Spleen (tissue), 11 donors: ENCODE data around the gene DPYSL4. TPM values are rescaled to one million over a fixed set of nuclear protein-coding genes. Genes with fewer than 3 reads are reported as not detected.

ENCODE experiments used
- DNase-seq: peaks from one replicate; pipeline ENCODE4 v3.0.0-alpha.2; 2020
- H3K27ac ChIP-seq, 8 donors: fragments of 200-600 bp; sonication (generic) in 7 of 8; 1 replicate in 4 of 8; 2 replicates in 4 of 8; pipeline versions ENCODE4 v1.5.0 to v1.8.0; 2016 to 2021; ENCODE audit warnings: inconsistent platforms in 4 of 8, mild to moderate bottlenecking in 4 of 8, moderate library complexity in 1 of 8
- H3K27me3 ChIP-seq, 7 donors: fragments of 200-600 bp; sonication (generic) in 6 of 7; replicated peaks in 1 of 7; 1 replicate in 4 of 7; 2 replicates in 3 of 7; pipeline versions ENCODE4 v1.5.0 to v1.8.0; 2016 to 2021; ENCODE audit warnings: inconsistent platforms in 3 of 7, mild to moderate bottlenecking in 1 of 7
- H3K36me3 ChIP-seq, 6 donors: fragments of 200-600 bp; sonication (generic) in 5 of 6; 1 replicate in 4 of 6; 2 replicates in 2 of 6; pipeline versions ENCODE4 v1.5.0 to v1.8.0; 2016 to 2021; ENCODE audit warnings: inconsistent platforms in 2 of 6
- H3K4me1 ChIP-seq, 6 donors: fragments of 200-600 bp; sonication (generic) in 5 of 6; 1 replicate in 3 of 6; 2 replicates in 3 of 6; pipeline versions ENCODE4 v1.5.0 to v1.8.0; 2016 to 2021; ENCODE audit warnings: inconsistent platforms in 3 of 6
- H3K4me3 ChIP-seq, 8 donors: fragments of 200-600 bp; sonication (generic) in 7 of 8; 1 replicate in 4 of 8; 2 replicates in 4 of 8; pipeline versions ENCODE4 v1.5.0 to v1.8.0; 2016 to 2021; ENCODE audit warnings: inconsistent platforms in 4 of 8, mild to moderate bottlenecking in 4 of 8, moderate library complexity in 2 of 8
- H3K9me3 ChIP-seq, 8 donors: fragments of 200-600 bp; sonication (generic) in 7 of 8; 1 replicate in 4 of 8; 2 replicates in 4 of 8; pipeline versions ENCODE4 v1.5.0 to v1.8.0; 2016 to 2021; ENCODE audit warnings: inconsistent platforms in 4 of 8
- POLR2A ChIP-seq, 3 donors: fragments of 450-650 bp; IDR thresholded peaks; one replicate each; pipeline ENCODE4 v1.5.1; 2017; ENCODE audit warnings: antibody characterized with exemption in 3 of 3, mild to moderate bottlenecking in 1 of 3
- POLR2AphosphoS5 ChIP-seq, 3 donors: sonication (generic); formaldehyde crosslinking; IDR thresholded peaks; one replicate each; pipeline ENCODE4 v1.5.1; 2017; ENCODE audit warnings: antibody characterized with exemption in 3 of 3
- WGBS, 5 donors: extraction: QIAGEN DNeasy Blood & Tissue Kit in 3 of 5; methylation state at CpG; one replicate each; pipeline versions ENCODE4 v1.1.5 to v1.1.7; 2013 to 2018; 5-methylcytosine and 5-hydroxymethylcytosine counted together
- intact Hi-C: fragments of 100-400 bp; cut with DNase I; formaldehyde crosslinking; loops from one replicate; pipeline ENCODE4 v1.15.0; 2023; ENCODE audit warnings: low total_unique reads
- polyA plus RNA-seq, 3 donors: library from polyadenylated mRNA; stranded (reverse); fragments of 200-250 nt; gene quantifications; one replicate each; pipeline ENCODE4 v1.2.1, GENCODE V29; 2013
- total RNA-seq, 7 donors: library from RNA; depleted of rRNA in 3 of 7; stranded (reverse); fragments of >200 nt in 3 of 7; fragmentation: NEBNext Ultra II Directional in 4 of 7; extraction: Animal tissue kit (Norgen Biotek cat#: 25700) in 4 of 7; gene quantifications; one replicate each; pipeline versions ENCODE4 v1.1.0 to v1.2.1, GENCODE V29; 2016 to 2021
- TF ChIP-seq, protein P1 (sequence below), 11 experiments: fragments of 200-600 bp in 7 of 11; fragments of 450-650 bp in 4 of 11; sonication (generic) in 4 of 11; IDR thresholded peaks in 8 of 11; conservative IDR thresholded peaks in 3 of 11; 1 replicate in 7 of 11; 2 replicates in 4 of 11; pipeline versions ENCODE4 v1.4.0 to v1.8.0; 2016 to 2021; ENCODE audit warnings: antibody characterized with exemption in 11 of 11, inconsistent platforms in 4 of 11, mild to moderate bottlenecking in 1 of 11
- donor health status: healthy with polysubstance abuse.
- donor health status: DM: no; HTN: no; CAD: no; lungs with moderate emphysema.
- donor health status: DM: no; HTN: no; CAD: no.
- donor health status: Bipolar disorder and iron deficiency.
- donor health status: healthy.
- donor health status: DM: no; HTN: no; CAD: no.
- donor health status: DM: yes; HTN: yes; CAD: no.

The DPYSL4 gene
- total and polyA plus RNA-seq, 10 donors = 0.55 to 6.0 (median 1.0) TPM; not detected in 1

DNA sequence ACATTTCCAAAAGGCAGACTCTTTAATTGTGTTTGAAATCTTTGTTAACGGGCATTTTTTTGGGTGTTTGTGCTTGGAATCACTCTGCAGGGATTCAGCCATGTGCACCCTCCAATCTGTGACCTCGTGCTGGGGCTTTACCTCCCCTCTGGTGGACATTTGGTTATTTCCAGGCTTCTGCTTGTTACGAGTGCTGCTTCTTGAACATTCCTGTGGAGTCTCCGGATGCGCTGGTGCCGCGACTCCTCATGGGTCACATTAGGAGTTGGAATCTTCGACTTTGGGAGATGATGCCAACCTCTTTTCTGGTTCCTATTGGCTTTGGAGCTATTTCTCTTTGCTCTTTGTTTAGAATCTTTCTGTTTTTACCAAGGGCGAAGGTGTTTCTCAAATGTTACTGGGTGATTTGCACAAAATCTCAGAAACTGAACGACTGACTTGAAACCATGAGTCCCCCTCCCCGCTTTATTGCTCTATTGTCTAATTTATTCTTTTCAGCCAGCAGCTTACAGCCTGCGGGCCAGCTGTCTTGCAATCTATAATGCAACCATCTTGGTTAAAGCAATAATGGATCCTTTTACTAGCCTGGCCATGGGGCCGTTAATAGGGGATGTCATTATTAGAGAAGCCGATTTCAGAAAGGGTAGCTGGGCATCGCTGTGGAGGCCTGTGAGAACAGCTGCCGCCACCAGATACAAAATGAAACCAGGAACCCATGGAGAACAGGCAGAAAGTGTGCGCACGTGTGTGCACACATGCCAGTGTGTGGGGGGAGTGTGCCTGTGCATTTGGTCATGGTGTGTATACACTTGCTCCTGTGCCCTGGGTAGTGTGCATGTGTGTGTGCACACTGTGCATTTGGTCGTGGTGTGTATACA is 9.9 kb upstream of the DPYSL4 start:
- no peak overlapping the region for H3K4me3 ChIP-seq
- TF ChIP-seq, protein P1, sequence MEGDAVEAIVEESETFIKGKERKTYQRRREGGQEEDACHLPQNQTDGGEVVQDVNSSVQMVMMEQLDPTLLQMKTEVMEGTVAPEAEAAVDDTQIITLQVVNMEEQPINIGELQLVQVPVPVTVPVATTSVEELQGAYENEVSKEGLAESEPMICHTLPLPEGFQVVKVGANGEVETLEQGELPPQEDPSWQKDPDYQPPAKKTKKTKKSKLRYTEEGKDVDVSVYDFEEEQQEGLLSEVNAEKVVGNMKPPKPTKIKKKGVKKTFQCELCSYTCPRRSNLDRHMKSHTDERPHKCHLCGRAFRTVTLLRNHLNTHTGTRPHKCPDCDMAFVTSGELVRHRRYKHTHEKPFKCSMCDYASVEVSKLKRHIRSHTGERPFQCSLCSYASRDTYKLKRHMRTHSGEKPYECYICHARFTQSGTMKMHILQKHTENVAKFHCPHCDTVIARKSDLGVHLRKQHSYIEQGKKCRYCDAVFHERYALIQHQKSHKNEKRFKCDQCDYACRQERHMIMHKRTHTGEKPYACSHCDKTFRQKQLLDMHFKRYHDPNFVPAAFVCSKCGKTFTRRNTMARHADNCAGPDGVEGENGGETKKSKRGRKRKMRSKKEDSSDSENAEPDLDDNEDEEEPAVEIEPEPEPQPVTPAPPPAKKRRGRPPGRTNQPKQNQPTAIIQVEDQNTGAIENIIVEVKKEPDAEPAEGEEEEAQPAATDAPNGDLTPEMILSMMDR (IDR thresholded peaks at IDR 0.05 in 8 of 11, conservative IDR thresholded peaks at IDR 0.05 in 3 of 11) = no peak
- TF ChIP-seq POLR2A (IDR thresholded peaks at IDR 0.05) (no peak), POLR2AphosphoS5 (IDR thresholded peaks at IDR 0.05) (no peak)
- DNase-seq = peak; percentile 20
- no peaks in the 10 kb centered on the region for H3K36me3 ChIP-seq
- H3K4me1 ChIP-seq = peaks cover 0 to 10% (median 0%) of the 10 kb centered on the region in 6 donors
- peaks cover 0 to 64% (median 20%) of the 10 kb centered on the region in 7 donors for H3K27me3 ChIP-seq
- H3K27ac ChIP-seq = no peak overlapping the region
- intact Hi-C loops = no loop called here
- 71 to 74% (median 71%) methylated on average over 19 of the region's 19 CpGs for WGBS, 5 donors
- H3K9me3 ChIP-seq = no peaks in the 10 kb centered on the region

DNA sequence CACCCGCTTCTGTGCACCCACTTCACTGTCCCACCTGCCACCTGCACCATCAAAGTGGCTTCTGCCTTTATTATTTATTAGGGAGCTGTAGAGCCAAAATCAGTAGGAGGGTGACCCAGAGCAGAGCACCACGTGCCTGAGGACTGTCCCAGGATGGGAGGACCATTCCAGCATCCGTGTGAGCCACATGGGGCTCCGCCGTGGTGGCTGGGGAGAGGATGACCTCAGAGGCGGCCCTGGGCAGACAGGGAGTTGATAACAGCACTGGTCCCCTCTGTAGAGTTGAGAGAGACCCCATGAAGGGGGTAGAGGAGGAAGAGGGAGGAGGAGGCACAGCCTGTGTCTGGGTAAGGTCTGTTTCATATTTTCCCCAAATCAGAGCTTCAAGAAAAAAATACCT is 8.7 kb upstream of the DPYSL4 start:
- DNase-seq = peak; percentile 39
- TF ChIP-seq POLR2A (IDR thresholded peaks at IDR 0.05) (no peak), POLR2AphosphoS5 (IDR thresholded peaks at IDR 0.05) (no peak)
- TF ChIP-seq, protein P1 (IDR thresholded peaks at IDR 0.05 in 8 of 11, conservative IDR thresholded peaks at IDR 0.05 in 3 of 11) = no peak
- peaks cover 0 to 65% (median 20%) of the 10 kb centered on the region in 7 donors for H3K27me3 ChIP-seq

DNA sequence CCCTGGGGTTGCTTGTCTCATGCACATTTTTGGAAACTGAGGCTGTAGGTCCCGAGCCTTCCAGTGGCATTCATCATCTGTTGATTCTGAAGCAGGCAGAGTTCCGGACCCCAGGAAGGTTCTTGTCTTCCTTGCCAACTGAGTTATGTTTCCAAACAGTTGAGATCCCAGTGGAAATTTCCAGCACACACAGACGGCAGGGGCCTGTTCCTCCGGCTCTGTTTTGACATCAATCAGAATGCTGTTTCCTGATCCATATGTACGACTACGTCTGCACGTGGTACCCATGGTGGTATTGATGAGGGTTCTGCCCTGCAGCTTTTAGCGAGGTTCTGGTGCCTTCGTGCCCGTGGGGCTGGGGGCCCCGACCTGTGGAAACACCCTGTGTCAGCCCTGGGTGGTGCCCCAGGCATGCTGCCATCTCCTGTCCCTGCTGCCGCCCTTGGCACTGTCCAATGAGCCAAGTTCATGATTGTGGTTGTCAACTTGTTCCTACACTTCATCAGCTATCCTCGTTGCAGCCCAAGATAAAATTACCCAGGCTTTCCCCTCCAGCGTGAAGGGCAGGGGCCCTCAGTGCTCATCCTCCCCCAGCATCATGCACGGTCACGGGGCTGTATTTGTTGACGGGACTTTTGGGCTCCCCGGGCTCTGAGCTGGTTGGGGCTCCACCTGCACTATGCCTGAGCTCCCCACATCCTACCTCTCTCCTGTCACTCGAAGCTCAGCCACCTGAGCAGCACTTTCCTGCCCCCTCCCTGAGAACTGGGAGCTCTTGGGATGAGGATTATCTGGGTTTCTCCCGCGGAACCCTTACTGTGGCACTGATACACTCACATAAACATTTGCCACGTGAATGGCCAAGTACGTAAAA is 7.8 kb upstream of the DPYSL4 start:
- intact Hi-C loops = no loop called here
- Histone ChIP-seq H3K27ac (no peak overlapping the region), H3K27me3 (peaks cover 0 to 70% (median 20%) of the 10 kb centered on the region in 7 donors), H3K4me1 (peaks cover 0 to 10% (median 0%) of the 10 kb centered on the region in 6 donors), H3K4me3 (no peak overlapping the region), H3K36me3 (no peaks in the 10 kb centered on the region), H3K9me3 (no peaks in the 10 kb centered on the region)
- DNase-seq = peak; percentile 52
- no peak for TF ChIP-seq POLR2A (IDR thresholded peaks at IDR 0.05)
- TF ChIP-seq POLR2AphosphoS5 (IDR thresholded peaks at IDR 0.05) = no peak
- TF ChIP-seq, protein P1 (IDR thresholded peaks at IDR 0.05 in 8 of 11, conservative IDR thresholded peaks at IDR 0.05 in 3 of 11) = no peak
- WGBS, 5 donors = 76 to 85% (median 77%) methylated on average over 22 to 23 of the region's 23 CpGs

More for the DNA sequence above, 8.7 kb upstream of the DPYSL4 start:
- 60 to 83% (median 72%) methylated on average over 6 of the region's 6 CpGs for WGBS, 5 donors
- no peak overlapping the region for H3K4me3 ChIP-seq
- peaks cover 0 to 10% (median 0%) of the 10 kb centered on the region in 6 donors for H3K4me1 ChIP-seq
- H3K27ac ChIP-seq = no peak overlapping the region
- H3K36me3 ChIP-seq = no peaks in the 10 kb centered on the region
- intact Hi-C loops = no loop called here
- no peaks in the 10 kb centered on the region for H3K9me3 ChIP-seq
